Activated B cell treated with CpG ODN at 0.5 μM for 24 hours (primary cell): Measurements from ENCODE around the gene SNRNP25. TPM values are rescaled to one million over a fixed set of nuclear protein-coding genes. Genes with fewer than 3 reads are reported as not detected.
"Not testable (repeated sequence)": the region's sequence is repeated elsewhere in the genome, so short reads cannot be mapped to it uniquely, and the experiment has no call there.

ENCODE experiments used
- ATAC-seq: fragments of 200-7000 bp; cut with Tn5 transposase; one replicate; pipeline ENCODE4 v1.10.0; 2021; ENCODE audit warnings: low read depth, mild to moderate bottlenecking, moderate library complexity
- CTCF ChIA-PET: fragments of 350-600 bp; sonication (Branson Sonifier 250); formaldehyde crosslinking; loops from one replicate; lab custom pipeline; 2021; ENCODE audit warnings: antibody characterized with exemption; lab: Charles Lee
- POLR2A ChIA-PET: fragments of 350-600 bp; sonication (Branson Sonifier 250); formaldehyde crosslinking; loops from one replicate; lab custom pipeline; 2021; ENCODE audit warnings: antibody characterized with exemption; lab: Charles Lee
- DNase-seq: peaks from one replicate; pipeline ENCODE4 v3.0.0; 2022
- H3K27ac Mint-ChIP-seq: one replicate; pipeline ENCODE4 v1.8.0; 2020; ENCODE audit warnings: mixed read lengths
- H3K27me3 Mint-ChIP-seq: one replicate; pipeline ENCODE4 v1.8.0; 2021; ENCODE audit warnings: mixed read lengths
- H3K36me3 Mint-ChIP-seq: one replicate; pipeline ENCODE4 v1.8.0; 2021; ENCODE audit warnings: low read depth, mixed read lengths
- H3K4me1 Mint-ChIP-seq: one replicate; pipeline ENCODE4 v1.8.0; 2021; ENCODE audit warnings: mixed read lengths
- H3K4me3 Mint-ChIP-seq: one replicate; pipeline ENCODE4 v1.8.0; 2020; ENCODE audit warnings: mild to moderate bottlenecking, mixed read lengths
- H3K9me3 Mint-ChIP-seq: one replicate; pipeline ENCODE4 v1.8.0; 2020; ENCODE audit warnings: mixed read lengths
- CTCF ChIP-seq: fragments of 200-600 bp; IDR thresholded peaks from one replicate; pipeline ENCODE4 v1.8.0; 2022; ENCODE audit warnings: antibody characterized with exemption, mild to moderate bottlenecking
- intact Hi-C: fragments of 100-400 bp; cut with micrococcal nuclease; formaldehyde crosslinking; loops from one replicate; pipeline ENCODE4 v1.15.1; 2024
- total RNA-seq: library from RNA; stranded (reverse); gene quantifications from 2 replicates; pipeline ENCODE4 v1.2.3, GENCODE V29; 2022

SNRNP25 gene
- total RNA-seq, 1 donor from 2014 or later, result 34.9 TPM

GRCh38 chr16:36336-36984 lies 17.2 kb upstream of the SNRNP25 start:
- Mint-ChIP-seq H3K27ac (peak overlapping the region; percentile 95), H3K9me3 (no peaks in the 10 kb centered on the region), H3K27me3 (no peaks in the 10 kb centered on the region), H3K4me1 (peaks cover 73% of the 10 kb centered on the region), H3K36me3 (peaks cover 3% of the 10 kb centered on the region), H3K4me3 (peak overlapping the region; percentile 48)
- ATAC-seq, result no peak
- ChIA-PET POLR2A (interaction anchor here (2.9 kb wide), 1 partner anchor 17 kb away, joined by 50 read pairs; the partner anchor contains the start of genes POLR3K and SNRNP25), CTCF (no interaction called here)
- DNase-seq, result no peak
- intact Hi-C loops, result no loop called here
- no peak for TF ChIP-seq CTCF

- CTCF ChIA-PET, result interaction anchor here (0.7 to 2.7 kb wide), 2 partner anchors 15 to 54 kb away, joined by 6 to 11 read pairs; partner anchors contain the start of genes POLR3K and SNRNP25
- no peaks in the 10 kb centered on the region for H3K9me3 Mint-ChIP-seq
- intact Hi-C loops, result no loop called here
- no peaks in the 10 kb centered on the region for H3K27me3 Mint-ChIP-seq
- no peak for TF ChIP-seq CTCF
- ATAC-seq (peak; percentile 40), DNase-seq (no peak)
- H3K36me3 Mint-ChIP-seq, result peaks cover 11% of the 10 kb centered on the region
- peaks cover 74% of the 10 kb centered on the region for H3K4me1 Mint-ChIP-seq
- H3K4me3 Mint-ChIP-seq, result no peak overlapping the region
- POLR2A ChIA-PET, result interaction anchor here (0.6 to 2.9 kb wide), 5 partner anchors 16 to 1927 kb away, joined by 3 to 50 read pairs (median 3); partner anchors contain the start of genes POLR3K, RPS2 and SNRNP25
- H3K27ac Mint-ChIP-seq, result peak overlapping the region; percentile 95
Observed at GRCh38 chr16:37511-37910, 16.1 kb upstream of the SNRNP25 start.

GRCh38 chr16:38206-38605 lies 15.4 kb upstream of the SNRNP25 start:
- ChIA-PET CTCF (interaction anchor here (1.4 to 2.7 kb wide), 4 partner anchors 15 to 59 kb away, joined by 3 to 12 read pairs (median 10); partner anchors contain the start of genes POLR3K and SNRNP25), POLR2A (interaction anchor here (1.5 to 2.9 kb wide), 3 partner anchors 15 to 197 kb away, joined by 5 to 50 read pairs (median 16); partner anchors contain the start of genes FAM234A, MPG, POLR3K and SNRNP25)
- DNase-seq, ATAC-seq, H3K4me3 Mint-ChIP-seq, H3K9me3 Mint-ChIP-seq, intact Hi-C loops, H3K27me3 Mint-ChIP-seq: not testable (repeated sequence)
- Mint-ChIP-seq H3K27ac (peak overlapping the region; percentile 95), H3K36me3 (peaks cover 18% of the 10 kb centered on the region), H3K4me1 (peaks cover 74% of the 10 kb centered on the region)

- H3K36me3 Mint-ChIP-seq, result peaks cover 25% of the 10 kb centered on the region
- DNase-seq (peak; percentile 61), ATAC-seq (peak; percentile 86)
- H3K4me3 Mint-ChIP-seq, result peak overlapping the region; percentile 57
- intact Hi-C loops, result loop anchor here (1.0 kb wide), 1 partner anchor 14 kb away; the partner anchor contains the start of genes POLR3K and SNRNP25
- no peak for TF ChIP-seq CTCF
- ChIA-PET POLR2A (interaction anchor here (0.7 to 2.9 kb wide), 6 partner anchors 14 to 322 kb away, joined by 4 to 50 read pairs (median 7); partner anchors contain the start of genes FAM234A, MPG, POLR3K and SNRNP25), CTCF (interaction anchor here (1.4 to 2.7 kb wide), 4 partner anchors 14 to 58 kb away, joined by 3 to 12 read pairs (median 10); partner anchors contain the start of genes POLR3K and SNRNP25)
- peaks cover 65% of the 10 kb centered on the region for H3K4me1 Mint-ChIP-seq
- H3K27ac Mint-ChIP-seq, result peak overlapping the region; percentile 95
- H3K9me3 Mint-ChIP-seq, result no peaks in the 10 kb centered on the region
- H3K27me3 Mint-ChIP-seq, result no peaks in the 10 kb centered on the region
Observed at GRCh38 chr16:38941-39892, 14.4 kb upstream of the SNRNP25 start.

- intact Hi-C loops, result no loop called here
- Mint-ChIP-seq H3K9me3 (no peaks in the 10 kb centered on the region), H3K36me3 (peaks cover 47% of the 10 kb centered on the region), H3K27me3 (no peaks in the 10 kb centered on the region), H3K4me3 (no peak overlapping the region), H3K27ac (peak overlapping the region; percentile 43), H3K4me1 (peaks cover 41% of the 10 kb centered on the region)
- TF ChIP-seq CTCF, result no peak
- ChIA-PET CTCF (no interaction called here), POLR2A (interaction anchor here (1.2 kb wide), 1 partner anchor 12 kb away, joined by 3 read pairs; the partner anchor contains the start of gene SNRNP25)
- no peak for DNase-seq
- no peak for ATAC-seq
Observed at GRCh38 chr16:41439-42068, 12.1 kb upstream of the SNRNP25 start.
